ENCODE results near the gene AIPL1.

DNA sequence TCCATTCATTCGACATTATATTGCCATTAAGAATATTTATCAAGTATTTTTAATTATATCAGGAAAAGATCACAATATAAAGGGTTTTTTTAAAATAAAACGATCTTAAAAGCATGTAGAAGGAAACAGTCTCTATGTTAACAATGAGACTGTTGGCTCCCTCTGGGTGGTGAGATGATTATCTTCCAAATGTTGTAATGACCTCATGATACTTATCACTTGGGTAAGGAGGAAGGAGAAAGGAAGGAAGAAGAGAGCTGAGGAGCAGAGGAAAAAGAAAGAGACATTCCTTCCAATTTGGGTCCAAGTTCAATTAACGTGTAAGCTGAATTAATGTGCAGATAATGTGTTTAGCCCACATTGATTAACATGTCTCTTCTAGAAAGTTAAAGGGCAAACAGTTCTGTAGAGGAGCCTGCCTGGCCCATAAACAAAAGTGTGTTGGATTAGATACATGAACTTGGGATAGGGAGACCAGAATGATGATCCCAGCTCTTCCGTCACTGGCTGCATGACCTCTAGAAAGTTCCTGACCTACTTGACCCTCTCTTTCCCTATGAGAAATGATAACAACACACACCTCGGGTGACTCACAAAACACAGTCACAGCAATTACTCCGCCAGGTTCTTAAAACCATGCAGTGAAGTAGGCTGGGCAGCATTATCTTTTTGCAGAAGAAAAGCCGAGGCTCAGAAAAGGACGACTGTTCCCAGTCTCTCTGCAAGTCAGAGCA is 41.3 kb upstream of the AIPL1 start:
- TF ChIP-seq, protein P1, sequence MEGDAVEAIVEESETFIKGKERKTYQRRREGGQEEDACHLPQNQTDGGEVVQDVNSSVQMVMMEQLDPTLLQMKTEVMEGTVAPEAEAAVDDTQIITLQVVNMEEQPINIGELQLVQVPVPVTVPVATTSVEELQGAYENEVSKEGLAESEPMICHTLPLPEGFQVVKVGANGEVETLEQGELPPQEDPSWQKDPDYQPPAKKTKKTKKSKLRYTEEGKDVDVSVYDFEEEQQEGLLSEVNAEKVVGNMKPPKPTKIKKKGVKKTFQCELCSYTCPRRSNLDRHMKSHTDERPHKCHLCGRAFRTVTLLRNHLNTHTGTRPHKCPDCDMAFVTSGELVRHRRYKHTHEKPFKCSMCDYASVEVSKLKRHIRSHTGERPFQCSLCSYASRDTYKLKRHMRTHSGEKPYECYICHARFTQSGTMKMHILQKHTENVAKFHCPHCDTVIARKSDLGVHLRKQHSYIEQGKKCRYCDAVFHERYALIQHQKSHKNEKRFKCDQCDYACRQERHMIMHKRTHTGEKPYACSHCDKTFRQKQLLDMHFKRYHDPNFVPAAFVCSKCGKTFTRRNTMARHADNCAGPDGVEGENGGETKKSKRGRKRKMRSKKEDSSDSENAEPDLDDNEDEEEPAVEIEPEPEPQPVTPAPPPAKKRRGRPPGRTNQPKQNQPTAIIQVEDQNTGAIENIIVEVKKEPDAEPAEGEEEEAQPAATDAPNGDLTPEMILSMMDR (IDR thresholded peaks at IDR 0.05): no peak
- no peak for TF ChIP-seq POLR2A (IDR thresholded peaks at IDR 0.05)
- no peak for TF ChIP-seq POLR2AphosphoS5 (IDR thresholded peaks at IDR 0.05)
- TF ChIP-seq EP300 (IDR thresholded peaks at IDR 0.05): no peak
